ENCODE measurements around the gene LOC128125822.
A peak's percentile ranks its signal among the peaks of the same experiment; 100 is the strongest.
"Not testable (repeated sequence)": the region's sequence is repeated elsewhere in the genome, so short reads cannot be mapped to it uniquely, and the experiment has no call there.

LOC128125822 gene

GRCh38 chr6:63572044-63572746 is at the start of gene LOC128125822, which contains the start of gene PTP4A1:
TSS of gene LOC128125822 (plus strand) at chr6:63572480.
TSS of gene PTP4A1 (plus strand) at chr6:63572480. CDS start at chr6:63576881, 4,401 bp downstream.
- Histone ChIP-seq H3K36me3 (peaks cover 12% of the 10 kb centered on the region), H3K9me3 (peaks cover 10% of the 10 kb centered on the region), H3K27ac (peak within 1 kb of the TSS; percentile 99), H3K27me3 (no peaks in the 10 kb centered on the region), H3K4me3 (peak within 1 kb of the TSS; percentile 99), H3K4me2 (peak within 1 kb of the TSS; percentile 84), H3K9ac (peak within 1 kb of the TSS; percentile 99), H4K20me1 (peaks cover 39% of the 10 kb centered on the region), H3K4me1 (peaks cover 23% of the 10 kb centered on the region)
- TF ChIP-seq Cebpa-rat (IDR thresholded peaks at IDR 0.05), result no peak

GRCh38 chr6:63522911-63523287 is 49.4 kb upstream of the LOC128125822 start:
- not testable (repeated sequence) for H3K27ac ChIP-seq, H3K36me3 ChIP-seq, H3K4me2 ChIP-seq, H3K9ac ChIP-seq, H3K4me1 ChIP-seq, H3K27me3 ChIP-seq, H4K20me1 ChIP-seq, H3K4me3 ChIP-seq, H3K9me3 ChIP-seq

- no peaks in the 10 kb centered on the region for H3K36me3 ChIP-seq
- H3K4me1 ChIP-seq, result no peaks in the 10 kb centered on the region
- H3K4me2 ChIP-seq, result no peak overlapping the region
- no peaks in the 10 kb centered on the region for H4K20me1 ChIP-seq
- no peak for TF ChIP-seq Cebpa-rat (IDR thresholded peaks at IDR 0.05)
- no peak overlapping the region for H3K27ac ChIP-seq
- no peak overlapping the region for H3K4me3 ChIP-seq
- H3K9me3 ChIP-seq, result no peaks in the 10 kb centered on the region
- no peak overlapping the region for H3K9ac ChIP-seq
- H3K27me3 ChIP-seq, result no peaks in the 10 kb centered on the region
Observed at GRCh38 chr6:63523630-63524029, 48.6 kb upstream of the LOC128125822 start.

- H3K36me3 ChIP-seq, result no peaks in the 10 kb centered on the region
- H3K27me3 ChIP-seq, result no peaks in the 10 kb centered on the region
- no peaks in the 10 kb centered on the region for H3K9me3 ChIP-seq
- no peak overlapping the region for H3K9ac ChIP-seq
- H3K4me3 ChIP-seq, result no peak overlapping the region
- no peak overlapping the region for H3K27ac ChIP-seq
- no peak overlapping the region for H3K4me2 ChIP-seq
- no peaks in the 10 kb centered on the region for H4K20me1 ChIP-seq
- H3K4me1 ChIP-seq, result no peaks in the 10 kb centered on the region
- no peak for TF ChIP-seq Cebpa-rat (IDR thresholded peaks at IDR 0.05)
Observed at GRCh38 chr6:63525186-63525878, 46.9 kb upstream of the LOC128125822 start.

GRCh38 chr6:63526931-63527330 is 45.3 kb upstream of the LOC128125822 start:
- H3K9ac ChIP-seq, result no peak overlapping the region
- H3K36me3 ChIP-seq, result no peaks in the 10 kb centered on the region
- H3K27ac ChIP-seq, result no peak overlapping the region
- no peak overlapping the region for H3K4me2 ChIP-seq
- no peaks in the 10 kb centered on the region for H3K4me1 ChIP-seq
- H3K27me3 ChIP-seq, result no peaks in the 10 kb centered on the region
- no peaks in the 10 kb centered on the region for H4K20me1 ChIP-seq
- no peak overlapping the region for H3K4me3 ChIP-seq
- no peak for TF ChIP-seq Cebpa-rat (IDR thresholded peaks at IDR 0.05)
- H3K9me3 ChIP-seq, result no peaks in the 10 kb centered on the region

- no peak for TF ChIP-seq Cebpa-rat (IDR thresholded peaks at IDR 0.05)
- H3K27ac ChIP-seq, result no peak overlapping the region
- no peak overlapping the region for H3K9ac ChIP-seq
- no peaks in the 10 kb centered on the region for H3K9me3 ChIP-seq
- H4K20me1 ChIP-seq, result no peaks in the 10 kb centered on the region
- H3K27me3 ChIP-seq, result no peaks in the 10 kb centered on the region
- H3K4me3 ChIP-seq, result no peak overlapping the region
- no peaks in the 10 kb centered on the region for H3K36me3 ChIP-seq
- no peak overlapping the region for H3K4me2 ChIP-seq
- no peaks in the 10 kb centered on the region for H3K4me1 ChIP-seq
Observed at GRCh38 chr6:63527658-63528514, 44.4 kb upstream of the LOC128125822 start.

GRCh38 chr6:63529498-63529897 is 42.8 kb upstream of the LOC128125822 start:
- Histone ChIP-seq H3K4me3 (no peak overlapping the region), H3K36me3 (no peaks in the 10 kb centered on the region), H3K9ac (no peak overlapping the region), H3K4me2 (no peak overlapping the region), H4K20me1 (no peaks in the 10 kb centered on the region), H3K4me1 (no peaks in the 10 kb centered on the region), H3K27me3 (no peaks in the 10 kb centered on the region), H3K9me3 (no peaks in the 10 kb centered on the region), H3K27ac (no peak overlapping the region)
- no peak for TF ChIP-seq Cebpa-rat (IDR thresholded peaks at IDR 0.05)

GRCh38 chr6:63530182-63530581 is 42.1 kb upstream of the LOC128125822 start:
- no peaks in the 10 kb centered on the region for H3K36me3 ChIP-seq
- H3K4me1 ChIP-seq, result no peaks in the 10 kb centered on the region
- H3K9ac ChIP-seq, result no peak overlapping the region
- H3K27ac ChIP-seq, result no peak overlapping the region
- no peak overlapping the region for H3K4me3 ChIP-seq
- no peak overlapping the region for H3K4me2 ChIP-seq
- H3K27me3 ChIP-seq, result no peaks in the 10 kb centered on the region
- no peaks in the 10 kb centered on the region for H3K9me3 ChIP-seq
- no peaks in the 10 kb centered on the region for H4K20me1 ChIP-seq
- no peak for TF ChIP-seq Cebpa-rat (IDR thresholded peaks at IDR 0.05)

- no peak overlapping the region for H3K4me3 ChIP-seq
- TF ChIP-seq Cebpa-rat (IDR thresholded peaks at IDR 0.05), result no peak
- H4K20me1 ChIP-seq, result no peaks in the 10 kb centered on the region
- H3K36me3 ChIP-seq, result no peaks in the 10 kb centered on the region
- H3K9me3 ChIP-seq, result no peaks in the 10 kb centered on the region
- H3K9ac ChIP-seq, result no peak overlapping the region
- H3K27me3 ChIP-seq, result no peaks in the 10 kb centered on the region
- H3K4me2 ChIP-seq, result no peak overlapping the region
- H3K27ac ChIP-seq, result no peak overlapping the region
- H3K4me1 ChIP-seq, result no peaks in the 10 kb centered on the region
Observed at GRCh38 chr6:63530991-63531390, 41.3 kb upstream of the LOC128125822 start.

GRCh38 chr6:63533026-63533425 is 39.3 kb upstream of the LOC128125822 start:
- Histone ChIP-seq H3K4me2 (no peak overlapping the region), H4K20me1 (no peaks in the 10 kb centered on the region), H3K36me3 (no peaks in the 10 kb centered on the region), H3K4me3 (no peak overlapping the region), H3K27me3 (no peaks in the 10 kb centered on the region), H3K4me1 (peaks cover 11% of the 10 kb centered on the region), H3K27ac (no peak overlapping the region), H3K9me3 (no peaks in the 10 kb centered on the region), H3K9ac (no peak overlapping the region)
- TF ChIP-seq Cebpa-rat (IDR thresholded peaks at IDR 0.05), result no peak

Measured in BLaER1 (cell line).